8988T (cell line): ENCODE results near the gene NLRP6.
"Not testable (repeated sequence)": the region's sequence is repeated elsewhere in the genome, so short reads cannot be mapped to it uniquely, and the experiment has no call there.

Experiments used
- DNase-seq: peaks from one replicate; pipeline ENCODE4 v3.0.0; 2011

The NLRP6 gene

DNA sequence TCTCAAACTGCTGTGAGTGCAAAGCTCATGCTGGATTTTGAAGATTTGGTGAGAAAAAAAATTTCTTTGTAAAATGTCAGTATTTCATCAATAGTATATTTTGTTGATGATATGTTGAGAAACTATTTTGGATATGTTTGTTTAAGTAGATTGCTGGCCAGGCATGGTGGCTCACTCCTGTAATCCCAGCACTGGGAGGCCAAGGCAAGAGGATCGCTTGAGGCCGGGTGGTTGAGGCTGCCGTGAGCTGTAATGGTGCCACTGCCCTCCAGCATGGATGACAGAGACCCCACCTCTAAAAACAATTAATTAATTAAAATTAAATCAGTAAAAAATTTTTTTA lies 49.3 kb downstream of the NLRP6 start:
- DNase-seq: no peak

DNA sequence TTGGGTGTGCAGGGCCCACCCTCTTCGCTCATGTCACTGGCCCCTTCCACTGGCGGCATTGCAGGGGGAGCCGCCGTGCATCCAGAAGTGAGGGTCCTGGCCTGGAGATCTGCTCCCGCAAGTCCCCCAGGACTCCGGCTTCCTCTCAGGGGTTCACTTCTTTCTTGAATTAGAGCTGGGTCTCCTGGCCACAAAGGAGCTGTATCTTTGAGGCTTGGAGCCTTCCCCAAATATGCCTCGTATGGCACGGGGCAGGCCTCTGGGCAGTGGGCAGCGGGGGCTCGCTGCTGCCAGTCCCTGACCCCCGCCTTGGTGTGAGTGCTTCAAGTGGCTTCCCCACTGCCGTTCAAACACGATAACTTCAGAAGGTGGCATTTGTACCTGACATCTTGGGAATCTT lies 49.8 kb downstream of the NLRP6 start:
- no peak for DNase-seq

DNA sequence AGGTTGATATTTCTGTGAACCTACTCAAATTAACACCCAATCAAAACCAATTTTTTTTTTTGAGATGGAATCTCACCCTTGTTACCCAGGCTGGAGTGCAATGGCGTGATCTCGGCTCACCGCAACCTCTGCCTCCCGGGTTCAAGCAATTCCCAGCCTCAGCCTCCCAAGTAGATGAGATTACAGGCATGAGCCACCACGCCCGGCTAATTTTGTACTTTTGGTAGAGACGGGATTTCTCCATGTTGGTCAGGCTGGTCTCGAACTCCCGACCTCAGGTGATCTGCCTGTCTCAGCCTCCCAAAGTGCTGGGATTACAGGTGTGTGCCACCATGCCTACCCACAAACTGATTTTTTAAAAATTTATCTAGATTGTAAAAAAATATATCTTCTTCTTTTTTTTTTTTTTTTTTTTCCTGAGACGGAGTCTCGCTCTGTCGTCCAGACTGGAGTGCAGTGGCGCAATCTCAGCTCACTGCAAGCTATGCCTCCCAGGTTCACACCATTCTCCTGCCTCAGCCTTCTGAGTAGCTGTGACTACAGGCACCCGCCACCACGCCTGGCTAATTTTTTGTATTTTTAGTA lies 50.4 kb downstream of the NLRP6 start:
- DNase-seq: not testable (repeated sequence)

- DNase-seq: no peak
These were observed 51.7 kb downstream of the NLRP6 start for GRCh38 chr11:329886-330253.

DNA sequence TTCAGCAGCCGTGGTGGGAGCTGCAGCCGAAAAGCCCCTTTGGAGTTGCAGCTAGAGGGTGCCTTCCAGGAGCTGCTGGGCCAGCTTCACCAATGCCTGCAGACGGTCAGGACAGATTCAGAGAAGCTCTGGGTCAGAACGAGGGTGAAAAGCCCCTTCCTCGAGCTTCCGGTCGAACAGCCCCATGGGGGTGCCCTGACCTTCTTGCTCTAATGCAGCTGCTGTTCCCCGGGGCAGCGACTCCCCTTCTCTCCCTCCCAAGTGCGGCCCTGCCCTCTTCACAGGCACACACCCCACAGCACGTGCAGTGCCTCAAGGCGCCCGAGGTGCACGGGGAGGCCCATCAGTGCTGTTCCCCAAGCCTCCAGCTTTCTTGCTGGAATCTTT lies 52.1 kb downstream of the NLRP6 start:
- no peak for DNase-seq

GRCh38 chr11:330694-331357 lies 52.6 kb downstream of the NLRP6 start:
- no peak for DNase-seq

DNA sequence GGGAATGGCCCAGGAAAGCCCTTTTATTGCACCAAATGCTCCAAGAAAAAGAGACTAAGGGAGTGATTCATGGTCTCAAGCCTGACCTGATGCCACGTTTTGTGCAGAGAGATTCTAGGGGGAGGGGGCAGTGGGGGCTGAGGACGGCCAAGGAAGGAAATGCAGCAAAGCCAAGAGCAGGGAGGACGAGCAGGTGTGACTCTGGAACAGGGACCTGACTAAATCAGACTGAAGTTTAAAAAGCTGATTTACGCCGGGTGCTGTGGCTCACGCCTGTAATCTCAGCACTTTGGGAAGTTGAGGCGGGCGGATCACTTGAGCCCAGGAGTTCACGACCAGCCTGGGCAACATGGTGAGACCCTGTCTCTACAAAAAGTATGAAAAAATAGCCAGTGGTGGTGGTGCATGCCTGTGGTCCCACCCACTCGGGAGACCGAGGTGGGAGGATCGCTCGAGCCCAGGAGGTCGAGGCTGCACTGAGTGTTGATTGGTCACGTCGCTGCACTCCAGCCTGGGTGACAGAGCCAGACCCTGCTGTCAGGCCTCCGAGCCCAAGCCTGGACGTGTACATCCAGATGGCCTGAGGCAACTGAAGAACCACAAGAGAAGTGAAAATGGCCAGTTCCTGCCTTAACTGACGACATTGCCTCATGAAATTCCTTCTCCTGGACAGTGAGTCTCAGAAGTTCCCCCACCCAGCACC lies 53.3 kb downstream of the NLRP6 start:
- no peak for DNase-seq

- no peak for DNase-seq
These were observed 54.7 kb downstream of the NLRP6 start for GRCh38 chr11:332651-333480.

- not testable (repeated sequence) for DNase-seq
These were observed 55.5 kb downstream of the NLRP6 start for GRCh38 chr11:333616-334263.

GRCh38 chr11:334264-334994 lies 56.2 kb downstream of the NLRP6 start:
- no peak for DNase-seq
